ENCODE measurements around the gene KIF1B.

DNA sequence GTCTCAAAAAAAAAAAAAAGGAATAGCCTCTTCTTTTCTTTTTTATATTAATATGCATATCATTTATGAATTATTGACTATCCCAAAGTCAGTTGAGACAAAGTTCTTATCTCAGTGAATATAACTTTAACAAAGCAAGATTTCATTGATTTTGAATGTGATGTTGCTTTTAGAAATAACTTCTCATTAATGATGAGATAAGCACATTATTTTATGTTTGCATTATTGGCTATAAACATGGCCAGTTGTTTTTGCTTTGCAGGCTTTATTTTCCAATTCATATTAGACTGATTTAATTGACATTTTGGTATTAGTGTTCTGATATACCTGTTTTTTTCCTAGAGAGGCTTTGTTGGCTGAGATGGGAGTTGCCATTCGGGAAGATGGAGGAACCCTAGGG, 81.3 kb downstream of the KIF1B start:
- TF ChIP-seq POLR2A (IDR thresholded peaks at IDR 0.05) (no peak), EP300 (IDR thresholded peaks at IDR 0.05) (no peak)
- TF ChIP-seq, protein P1, sequence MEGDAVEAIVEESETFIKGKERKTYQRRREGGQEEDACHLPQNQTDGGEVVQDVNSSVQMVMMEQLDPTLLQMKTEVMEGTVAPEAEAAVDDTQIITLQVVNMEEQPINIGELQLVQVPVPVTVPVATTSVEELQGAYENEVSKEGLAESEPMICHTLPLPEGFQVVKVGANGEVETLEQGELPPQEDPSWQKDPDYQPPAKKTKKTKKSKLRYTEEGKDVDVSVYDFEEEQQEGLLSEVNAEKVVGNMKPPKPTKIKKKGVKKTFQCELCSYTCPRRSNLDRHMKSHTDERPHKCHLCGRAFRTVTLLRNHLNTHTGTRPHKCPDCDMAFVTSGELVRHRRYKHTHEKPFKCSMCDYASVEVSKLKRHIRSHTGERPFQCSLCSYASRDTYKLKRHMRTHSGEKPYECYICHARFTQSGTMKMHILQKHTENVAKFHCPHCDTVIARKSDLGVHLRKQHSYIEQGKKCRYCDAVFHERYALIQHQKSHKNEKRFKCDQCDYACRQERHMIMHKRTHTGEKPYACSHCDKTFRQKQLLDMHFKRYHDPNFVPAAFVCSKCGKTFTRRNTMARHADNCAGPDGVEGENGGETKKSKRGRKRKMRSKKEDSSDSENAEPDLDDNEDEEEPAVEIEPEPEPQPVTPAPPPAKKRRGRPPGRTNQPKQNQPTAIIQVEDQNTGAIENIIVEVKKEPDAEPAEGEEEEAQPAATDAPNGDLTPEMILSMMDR (IDR thresholded peaks at IDR 0.05): no peak
